Measurements from ENCODE around the gene CAMK1D. TPM values are rescaled to one million over a fixed set of nuclear protein-coding genes. Genes with fewer than 3 reads are reported as not detected.

CAMK1D gene
- total and polyA plus RNA-seq, 2 of the 8 experiments (the other 6 are each of a cell fraction or from before 2014, with no cell fraction given), result 3.5 to 10.6 TPM

DNA sequence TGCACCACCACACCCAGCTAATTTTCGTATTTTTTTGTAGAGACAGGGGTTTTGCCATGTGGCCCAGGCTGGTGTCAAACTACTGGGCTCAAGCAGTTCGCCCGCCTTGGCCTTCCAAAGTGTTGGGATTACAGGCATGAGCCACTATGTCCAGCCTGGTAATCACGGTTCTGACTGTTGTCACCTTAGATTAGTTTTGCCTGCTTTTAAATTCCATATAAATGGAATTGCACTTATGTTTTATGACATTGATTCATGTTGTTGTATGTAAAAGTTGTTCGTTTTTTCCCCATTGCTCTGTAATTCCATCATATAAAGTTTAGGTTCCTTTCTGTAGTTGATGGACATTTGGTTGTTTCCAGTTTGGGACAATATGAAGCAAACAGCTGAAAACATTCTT, 106.0 kb downstream of the CAMK1D start:
- Histone ChIP-seq H3K27me3 (replicated peaks in 1 of 4; ENCODE audit: control insufficient read depth in 3 of 4, extremely low read depth in 1 of 4, insufficient read depth in 3 of 4, low read length in 3 of 4) (no peaks in the 10 kb centered on the region), H3K4me3 (ENCODE audit: extremely low read depth in 1 of 4, insufficient read depth in 2 of 4, low read depth in 3 of 4, low read length in 4 of 4) (no peak overlapping the region), H3K23ac (ENCODE audit: insufficient read length) (no peak overlapping the region), H4K8ac (ENCODE audit: extremely low read depth, insufficient read depth, low read length) (no peak overlapping the region), H2BK12ac (ENCODE audit: low read depth, low read length) (no peak overlapping the region), H2BK120ac (replicated peaks; ENCODE audit: low read depth, low read length) (no peak overlapping the region), H3K4me1 (replicated peaks in 1 of 4; ENCODE audit: control insufficient read depth in 3 of 4, insufficient read depth in 4 of 4, low read length in 3 of 4) (no peaks in the 10 kb centered on the region; a peak in 1 of 7 replicates), H3K36me3 (ENCODE audit: control insufficient read depth in 2 of 4, insufficient read depth in 4 of 4, low read length in 3 of 4) (no peaks in the 10 kb centered on the region), H2BK15ac (ENCODE audit: low read length) (no peak overlapping the region), H3K56ac (replicated peaks; ENCODE audit: insufficient read length, low read depth, low read length) (no peak overlapping the region), H2BK20ac (ENCODE audit: low read length) (no peak overlapping the region), H3K9ac (replicated peaks in 1 of 4; ENCODE audit: extremely low read depth in 1 of 4, low read depth in 3 of 4, low read length in 3 of 4) (no peak overlapping the region), H4K20me1 (replicated peaks in 1 of 2; ENCODE audit: control insufficient read depth in 1 of 2, insufficient read depth in 2 of 2, low read length in 2 of 2) (peaks cover 0 to 2% of the 10 kb centered on the region in 2 experiments), H2AK5ac (ENCODE audit: low read depth, low read length) (no peak overlapping the region), H3K79me1 (ENCODE audit: low read depth, low read length) (no peaks in the 10 kb centered on the region), H3K9me3 (ENCODE audit: insufficient read depth in 2 of 2, low read depth in 1 of 2, low read length in 1 of 2) (no peaks in the 10 kb centered on the region), H3K4ac (replicated peaks; ENCODE audit: insufficient read length, low read depth, low read length) (no peak overlapping the region), H3K18ac (ENCODE audit: extremely low read depth, low read length) (no peak overlapping the region), H3K14ac (ENCODE audit: insufficient read length) (no peak overlapping the region), H3K4me2 (ENCODE audit: insufficient read depth in 1 of 2, low read depth in 2 of 2, low read length in 2 of 2) (no peak overlapping the region), H2AFZ (ENCODE audit: low read length) (no peak overlapping the region), H3K79me2 (ENCODE audit: control insufficient read depth in 1 of 2, insufficient read depth in 2 of 2, low read length in 2 of 2) (no peaks in the 10 kb centered on the region), H2BK5ac (ENCODE audit: low read depth, low read length) (no peak overlapping the region), H3K27ac (ENCODE audit: low read depth, low read length) (no peak overlapping the region), H3K23me2 (ENCODE audit: low read depth, low read length) (no peaks in the 10 kb centered on the region), H4K91ac (replicated peaks; ENCODE audit: insufficient read length, low read length) (no peak overlapping the region), H4K5ac (ENCODE audit: insufficient read length, low read depth, low read length) (no peak overlapping the region)
- ChIA-PET POLR2A (ENCODE audit: partially characterized antibody) (no interaction called here), CTCF (ENCODE audit: partially characterized antibody) (interaction anchor here (0.9 kb wide), 1 partner anchor 184 kb away, joined by 3 read pairs; no protein-coding TSS in a partner anchor)
- no peak for FAIRE-seq
- WGBS, 2 experiments (ENCODE audit: extremely low coverage in 1 of 2, insufficient coverage in 1 of 2, insufficient read length in 1 of 2, insufficient replicate concordance in 2 of 2, low coverage in 1 of 2, low lambda C conversion rate in 2 of 2, missing lambda C conversion rate in 1 of 2), result 86% methylated on average over 5 of the region's 5 CpGs; no CpG with 5 or more reads in 1 of the 2 experiments
- no peak for DNase-seq (ENCODE audit: low read depth in 1 of 2, low spot score in 2 of 2)
- no peak for TF ChIP-seq SUZ12 (IDR thresholded peaks at IDR 0.05; ENCODE audit: low read length)
- no peak for TF ChIP-seq BRCA1 (IDR thresholded peaks at IDR 0.05; ENCODE audit: low read depth, low read length)
- no peak for TF ChIP-seq ZNF274 (IDR thresholded peaks at IDR 0.05; ENCODE audit: borderline replicate concordance, extremely low read depth, low read length)
- TF ChIP-seq, protein P1, sequence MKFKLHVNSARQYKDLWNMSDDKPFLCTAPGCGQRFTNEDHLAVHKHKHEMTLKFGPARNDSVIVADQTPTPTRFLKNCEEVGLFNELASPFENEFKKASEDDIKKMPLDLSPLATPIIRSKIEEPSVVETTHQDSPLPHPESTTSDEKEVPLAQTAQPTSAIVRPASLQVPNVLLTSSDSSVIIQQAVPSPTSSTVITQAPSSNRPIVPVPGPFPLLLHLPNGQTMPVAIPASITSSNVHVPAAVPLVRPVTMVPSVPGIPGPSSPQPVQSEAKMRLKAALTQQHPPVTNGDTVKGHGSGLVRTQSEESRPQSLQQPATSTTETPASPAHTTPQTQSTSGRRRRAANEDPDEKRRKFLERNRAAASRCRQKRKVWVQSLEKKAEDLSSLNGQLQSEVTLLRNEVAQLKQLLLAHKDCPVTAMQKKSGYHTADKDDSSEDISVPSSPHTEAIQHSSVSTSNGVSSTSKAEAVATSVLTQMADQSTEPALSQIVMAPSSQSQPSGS (IDR thresholded peaks at IDR 0.05; ENCODE audit: low read length), result no peak
- TF ChIP-seq, protein P2, sequence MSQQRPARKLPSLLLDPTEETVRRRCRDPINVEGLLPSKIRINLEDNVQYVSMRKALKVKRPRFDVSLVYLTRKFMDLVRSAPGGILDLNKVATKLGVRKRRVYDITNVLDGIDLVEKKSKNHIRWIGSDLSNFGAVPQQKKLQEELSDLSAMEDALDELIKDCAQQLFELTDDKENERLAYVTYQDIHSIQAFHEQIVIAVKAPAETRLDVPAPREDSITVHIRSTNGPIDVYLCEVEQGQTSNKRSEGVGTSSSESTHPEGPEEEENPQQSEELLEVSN (IDR thresholded peaks at IDR 0.05), result no peak
- TF ChIP-seq KDM4A (IDR thresholded peaks at IDR 0.05; ENCODE audit: low read depth, low read length, severe bottlenecking), result no peak
- TF ChIP-seq HDAC6 (IDR thresholded peaks at IDR 0.05; ENCODE audit: low read depth, low read length), result no peak
- no peak for TF ChIP-seq NANOG (IDR thresholded peaks at IDR 0.05; ENCODE audit: insufficient read depth, low read depth, low read length, poor library complexity, severe bottlenecking)
- TF ChIP-seq, protein P3, sequence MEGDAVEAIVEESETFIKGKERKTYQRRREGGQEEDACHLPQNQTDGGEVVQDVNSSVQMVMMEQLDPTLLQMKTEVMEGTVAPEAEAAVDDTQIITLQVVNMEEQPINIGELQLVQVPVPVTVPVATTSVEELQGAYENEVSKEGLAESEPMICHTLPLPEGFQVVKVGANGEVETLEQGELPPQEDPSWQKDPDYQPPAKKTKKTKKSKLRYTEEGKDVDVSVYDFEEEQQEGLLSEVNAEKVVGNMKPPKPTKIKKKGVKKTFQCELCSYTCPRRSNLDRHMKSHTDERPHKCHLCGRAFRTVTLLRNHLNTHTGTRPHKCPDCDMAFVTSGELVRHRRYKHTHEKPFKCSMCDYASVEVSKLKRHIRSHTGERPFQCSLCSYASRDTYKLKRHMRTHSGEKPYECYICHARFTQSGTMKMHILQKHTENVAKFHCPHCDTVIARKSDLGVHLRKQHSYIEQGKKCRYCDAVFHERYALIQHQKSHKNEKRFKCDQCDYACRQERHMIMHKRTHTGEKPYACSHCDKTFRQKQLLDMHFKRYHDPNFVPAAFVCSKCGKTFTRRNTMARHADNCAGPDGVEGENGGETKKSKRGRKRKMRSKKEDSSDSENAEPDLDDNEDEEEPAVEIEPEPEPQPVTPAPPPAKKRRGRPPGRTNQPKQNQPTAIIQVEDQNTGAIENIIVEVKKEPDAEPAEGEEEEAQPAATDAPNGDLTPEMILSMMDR (IDR thresholded peaks at IDR 0.05; ENCODE audit: control extremely low read depth in 1 of 3, insufficient read depth in 1 of 3, low read depth in 1 of 3, low read length in 3 of 3), result no peak

Data from H1 (cell line).